Measurements from ENCODE around the gene NAP1L4.

The NAP1L4 gene

DNA sequence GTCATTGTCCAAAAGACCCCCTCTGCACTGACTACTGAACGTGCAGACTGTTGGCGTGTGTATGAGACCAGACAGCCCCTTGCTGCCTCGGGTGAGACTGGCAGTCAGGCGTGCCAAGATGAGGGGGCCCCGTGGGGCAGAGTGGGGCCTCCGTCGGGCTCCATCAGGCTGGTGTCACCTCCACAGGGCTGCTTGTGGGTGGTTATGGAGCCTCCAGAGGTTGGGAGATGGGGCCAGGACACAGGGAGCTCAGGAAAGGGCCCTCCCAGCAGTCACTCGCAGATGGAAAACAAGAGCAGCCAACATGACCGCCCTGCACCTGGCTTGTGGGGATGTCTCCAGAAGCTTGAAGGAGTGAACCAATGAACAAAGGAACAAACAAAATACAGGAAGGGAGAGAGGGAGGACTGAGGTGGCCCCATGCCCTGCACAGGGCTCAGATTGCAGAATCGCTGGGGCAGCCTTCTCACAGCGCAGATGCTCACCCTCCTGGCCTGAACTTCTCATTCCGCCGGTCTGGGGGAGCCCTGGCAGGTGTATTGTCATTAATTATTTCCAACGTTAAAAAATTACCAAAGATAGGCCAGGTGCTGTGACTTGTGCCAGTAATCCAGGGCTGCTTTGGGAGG, 57.4 kb downstream of the NAP1L4 start:
- DNase-seq (ENCODE audit: low spot score) = no peak

DNA sequence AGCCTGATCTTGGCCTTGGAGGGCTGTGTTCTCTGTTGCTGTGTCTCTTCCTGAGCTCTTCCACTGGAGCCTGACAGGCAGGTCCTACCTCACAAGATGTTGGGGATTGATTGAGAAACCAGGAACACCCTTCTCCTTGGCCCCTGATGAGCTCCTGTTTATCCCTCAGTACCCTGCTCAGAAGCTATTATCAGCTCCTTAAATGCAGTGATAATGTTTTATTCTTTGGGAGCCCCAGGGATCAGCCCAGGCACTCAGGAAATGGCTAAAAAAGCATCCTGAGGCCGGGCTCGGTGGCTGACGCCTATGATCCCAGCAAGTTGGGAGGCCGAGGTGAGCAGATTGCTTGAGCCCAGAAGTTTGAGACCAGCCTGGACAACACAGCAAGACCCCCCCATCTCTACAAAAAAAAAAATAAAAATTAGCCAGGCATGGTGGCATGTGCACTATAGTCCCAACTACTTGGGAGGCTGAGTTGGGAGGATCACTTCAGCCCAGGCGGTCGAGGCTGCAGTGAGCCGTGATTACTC, 58.0 kb downstream of the NAP1L4 start:
- no peak for DNase-seq (ENCODE audit: low spot score)

DNA sequence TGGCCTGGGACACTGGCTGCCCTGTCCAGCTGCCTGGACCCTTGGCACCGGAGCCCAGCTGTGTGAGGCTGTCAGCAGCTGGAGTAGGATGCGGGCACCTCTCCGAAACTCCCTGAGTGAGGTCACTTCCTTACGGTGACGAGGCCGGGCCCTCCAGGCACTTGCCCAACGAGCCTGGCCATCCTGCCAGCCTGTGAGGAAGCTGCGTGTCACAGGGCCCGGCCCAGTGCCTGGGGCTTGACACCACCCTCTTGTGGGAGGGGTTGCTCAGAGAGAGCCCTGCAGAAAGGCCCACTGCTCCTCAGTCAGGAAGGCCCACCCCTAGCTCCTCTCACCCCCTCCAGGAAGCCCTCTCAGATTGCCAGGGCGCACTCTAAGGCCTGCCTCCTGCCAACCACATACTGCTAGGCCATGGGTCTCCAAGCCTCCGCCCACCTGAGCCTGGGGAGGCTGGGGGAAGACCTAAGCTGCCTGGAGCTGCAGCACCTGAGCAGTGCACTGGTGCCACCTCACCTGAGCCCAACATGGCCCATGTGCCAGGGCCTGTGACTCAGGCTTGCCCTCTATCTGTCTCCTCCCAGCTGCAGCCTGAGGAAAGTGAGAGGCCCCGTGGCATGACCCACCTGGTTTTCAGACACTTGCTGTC, 58.6 kb downstream of the NAP1L4 start:
- DNase-seq (ENCODE audit: low spot score) = peak; percentile 46

DNA sequence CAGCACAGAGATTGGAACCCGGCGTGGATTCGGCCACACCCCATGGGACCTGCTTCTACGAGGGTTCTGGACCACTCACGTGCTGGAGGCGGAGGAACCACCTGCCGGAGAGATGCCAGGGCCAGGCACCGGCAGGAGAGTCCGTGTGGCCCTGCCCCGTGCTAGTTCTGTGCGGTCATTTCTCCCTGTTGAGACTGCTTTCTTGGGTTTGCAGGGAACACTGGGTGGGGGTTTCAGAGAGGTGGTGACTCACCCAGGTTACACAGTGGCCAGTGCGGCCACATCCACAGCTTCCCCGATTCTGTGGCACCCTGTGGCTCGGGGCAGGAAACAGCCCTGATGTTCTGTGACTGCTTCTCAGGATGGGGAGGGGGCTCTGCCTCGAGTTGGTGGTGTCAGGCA, 59.3 kb downstream of the NAP1L4 start:
- DNase-seq (ENCODE audit: low spot score) = no peak

DNA sequence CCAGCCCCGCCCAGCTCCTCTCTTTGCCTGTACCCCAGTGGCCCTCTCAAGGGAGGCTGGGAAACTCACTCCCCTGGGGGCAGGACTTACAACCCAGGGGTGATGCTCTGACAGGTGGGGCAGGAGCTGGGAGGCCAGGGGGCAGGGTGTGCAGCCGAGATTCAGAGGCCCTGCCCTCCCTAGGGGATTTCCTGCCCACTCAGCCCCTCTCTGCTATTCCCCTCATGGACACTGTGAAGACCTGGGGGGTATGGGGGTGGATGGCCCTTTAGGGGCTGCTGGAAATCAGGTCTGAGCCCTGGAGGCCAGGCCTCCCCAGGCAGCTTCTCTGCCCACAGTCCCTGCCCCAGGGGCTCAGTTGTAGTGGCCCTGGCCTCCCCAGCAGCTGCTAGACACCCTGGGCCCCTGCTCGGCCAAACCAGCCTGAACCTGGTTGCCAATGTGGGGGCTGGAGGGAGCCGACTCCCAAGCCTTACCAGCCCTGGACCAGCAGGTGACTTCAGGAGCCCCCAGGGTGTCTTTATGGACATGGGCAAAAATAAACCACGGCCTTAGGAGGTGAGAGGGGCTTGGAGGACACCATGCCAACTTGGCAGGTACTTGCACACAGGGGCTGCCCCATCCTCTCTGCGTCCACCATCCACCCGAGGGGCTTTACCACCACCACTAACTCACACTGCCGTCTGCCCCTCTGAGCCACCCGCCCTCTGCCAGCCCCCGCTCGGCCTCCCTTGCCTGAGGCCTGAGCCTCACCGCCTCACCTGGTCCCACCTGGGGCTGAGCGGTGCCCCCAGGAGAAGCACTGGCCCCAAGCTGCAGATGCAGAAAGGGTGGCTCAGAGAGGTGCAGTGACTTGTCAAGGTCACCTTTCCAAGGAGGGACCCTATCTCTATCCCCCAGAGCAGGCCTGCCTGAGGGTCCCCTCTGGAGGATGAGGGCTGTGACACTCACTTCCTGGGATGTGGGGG, 60.1 kb downstream of the NAP1L4 start:
- no peak for DNase-seq (ENCODE audit: low spot score)

DNA sequence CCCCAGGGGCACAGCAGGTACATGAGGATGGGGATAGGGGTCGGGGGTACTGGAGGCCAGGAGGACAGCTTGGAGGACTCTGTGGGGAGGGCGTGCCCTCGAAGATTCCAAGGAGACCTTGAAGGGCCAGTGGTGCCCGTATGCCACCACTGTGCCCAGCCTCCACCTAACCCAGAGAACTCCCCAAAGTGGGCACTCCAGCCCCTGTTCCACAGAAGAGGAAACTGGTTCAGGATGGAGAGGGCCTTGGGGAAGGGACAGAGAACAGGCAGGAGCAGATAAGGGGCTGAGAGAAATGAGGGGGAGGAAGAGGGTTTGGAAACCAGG, 60.7 kb downstream of the NAP1L4 start:
- DNase-seq (ENCODE audit: low spot score) = no peak

DNA sequence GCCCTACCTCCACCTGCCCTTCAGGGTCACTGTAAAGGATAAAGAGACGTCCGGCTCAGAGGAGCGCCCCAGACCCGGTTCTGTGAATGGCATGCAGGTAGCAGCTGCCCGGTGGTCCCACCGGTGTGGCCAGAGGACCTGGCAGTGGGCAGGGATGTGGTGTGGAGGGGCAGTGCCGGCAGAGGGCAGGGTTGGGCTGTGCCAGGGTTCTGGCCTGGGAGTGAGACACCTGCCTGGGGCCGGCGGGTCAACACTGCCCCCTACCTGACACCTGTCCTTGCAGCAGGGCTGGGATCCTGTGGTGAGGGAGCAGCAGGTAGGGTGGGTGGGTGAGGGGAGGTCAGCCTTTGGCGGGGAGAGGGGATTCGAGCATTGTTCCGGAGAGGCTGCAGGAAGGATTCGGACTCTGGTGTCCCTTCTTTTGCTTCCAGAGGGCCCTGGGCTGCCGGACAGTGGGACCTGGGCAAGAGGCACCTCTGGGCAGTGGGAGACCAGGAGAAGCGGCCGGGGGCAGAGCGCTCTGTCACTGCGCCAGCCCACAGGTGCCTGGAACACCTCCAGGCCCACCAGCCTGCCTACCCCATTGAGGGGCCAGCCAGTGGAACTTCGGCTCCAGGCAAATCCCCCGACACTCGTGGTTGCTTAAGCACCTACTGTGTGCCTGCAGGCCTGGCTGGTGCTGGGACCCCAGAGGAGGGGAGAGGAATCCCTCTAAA, 61.3 kb downstream of the NAP1L4 start:
- peak; percentile 61 for DNase-seq (ENCODE audit: low spot score)

DNA sequence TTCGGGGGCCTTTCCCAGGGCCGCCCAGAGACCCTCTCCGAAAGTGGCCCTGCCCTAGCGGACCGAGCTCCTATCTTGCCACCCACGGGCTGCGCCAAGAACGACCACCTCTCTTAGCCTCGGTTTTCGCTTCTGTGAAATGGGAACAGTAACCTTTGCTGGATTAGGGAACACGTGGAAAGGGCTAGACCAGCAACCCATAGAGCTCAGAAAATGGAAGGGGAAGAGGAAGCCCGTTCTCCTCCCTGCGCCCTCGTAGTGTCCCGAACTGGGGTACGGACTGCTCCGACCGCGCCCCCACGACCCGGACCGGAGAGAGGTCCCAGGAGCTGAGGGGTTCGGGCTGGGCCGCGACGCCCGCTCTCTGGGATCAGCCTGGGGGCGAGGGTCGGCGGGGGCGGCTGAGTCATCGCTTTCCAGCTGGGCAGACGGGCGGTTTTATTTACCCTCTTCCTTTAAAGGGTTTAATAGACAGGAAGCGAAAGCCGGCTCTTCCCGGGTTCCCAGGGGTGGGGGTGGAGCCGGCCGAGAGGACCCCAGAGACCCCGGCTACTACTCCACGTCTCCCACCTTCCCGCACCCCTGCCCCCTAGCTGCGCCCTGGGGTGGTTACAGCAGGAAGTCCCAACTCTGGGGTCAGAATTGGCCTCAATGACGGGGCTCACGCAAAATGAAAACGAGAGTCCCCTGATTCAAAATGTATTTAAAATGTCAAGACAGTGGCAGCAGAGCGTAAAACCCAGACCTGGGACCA, 62.0 kb downstream of the NAP1L4 start:
- peak; percentile 62 for DNase-seq (ENCODE audit: low spot score)

DNA sequence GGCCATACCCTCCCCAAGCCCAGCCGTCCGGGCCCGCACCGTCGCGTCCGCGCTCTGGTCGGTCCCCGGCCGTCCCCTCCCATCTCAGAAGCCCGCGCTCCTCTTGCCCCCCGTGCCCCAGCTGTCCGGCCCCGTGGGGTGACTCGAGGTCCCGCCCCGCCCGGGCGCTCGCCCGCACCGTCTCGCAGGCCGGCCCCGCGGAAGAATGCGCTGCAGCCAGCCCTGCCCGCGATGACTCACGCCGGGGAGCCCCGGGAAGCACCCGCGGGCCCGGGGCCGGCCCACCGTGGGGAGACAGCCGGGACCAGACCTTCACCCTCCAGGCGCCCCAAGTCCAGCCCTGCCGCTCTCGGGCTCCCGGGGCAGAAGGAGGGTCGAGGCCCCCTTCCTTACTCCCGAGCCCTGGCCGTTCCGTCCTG, 62.6 kb downstream of the NAP1L4 start:
- no peak for DNase-seq (ENCODE audit: low spot score)

DNA sequence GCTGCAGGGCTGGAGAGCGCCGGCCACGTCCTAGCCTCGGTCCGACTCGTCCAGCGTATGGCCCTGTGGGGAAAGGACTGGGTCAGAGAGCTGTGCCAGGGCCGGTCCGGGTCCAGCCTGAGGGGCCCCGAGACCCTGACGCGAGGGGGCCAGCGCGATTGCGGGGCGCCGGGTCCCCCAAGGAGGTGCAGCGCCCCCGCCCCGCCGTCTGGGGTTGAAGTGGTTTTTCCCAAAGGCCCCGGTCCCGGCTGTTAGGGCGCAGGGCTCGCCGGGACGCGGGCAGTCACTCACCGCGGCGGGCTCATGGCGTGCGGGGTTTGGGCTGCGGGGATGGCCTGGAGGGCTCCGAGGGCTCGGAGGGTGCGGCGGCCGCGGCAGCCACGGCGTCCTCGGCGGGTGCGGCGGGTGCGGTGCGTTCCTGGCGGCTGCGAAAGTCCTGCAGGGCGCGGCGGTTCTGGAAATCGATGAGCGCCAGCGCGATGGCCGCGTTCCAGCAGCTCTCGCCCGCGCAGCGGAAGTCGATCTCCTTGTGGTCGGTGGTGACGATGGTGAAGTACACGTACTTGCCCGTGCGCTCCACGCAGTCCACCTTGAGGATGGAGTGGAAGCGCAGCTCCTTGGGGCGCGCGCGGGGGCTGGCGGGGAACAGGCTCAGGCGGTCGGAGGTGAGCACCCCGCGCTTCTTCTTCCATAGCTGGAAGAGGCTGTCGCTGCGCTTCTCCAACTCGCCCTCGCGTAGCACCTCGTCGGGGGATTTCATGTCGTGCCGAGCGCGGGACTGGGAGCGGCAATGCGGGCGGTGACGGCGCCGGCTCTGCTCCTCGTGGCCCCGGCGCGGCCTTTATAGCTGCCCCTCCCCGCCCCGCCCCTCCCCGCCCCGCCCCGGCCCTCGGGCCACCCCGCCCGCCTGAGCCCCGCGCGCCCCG, 63.3 kb downstream of the NAP1L4 start, which contains the start of gene PHLDA2:
Gene PHLDA2 (minus strand): TSS at position 816 of the 926 bp plus-strand sequence. CDS start 56 bp downstream, at position 760.
- no peak for DNase-seq (ENCODE audit: low spot score)

DNA sequence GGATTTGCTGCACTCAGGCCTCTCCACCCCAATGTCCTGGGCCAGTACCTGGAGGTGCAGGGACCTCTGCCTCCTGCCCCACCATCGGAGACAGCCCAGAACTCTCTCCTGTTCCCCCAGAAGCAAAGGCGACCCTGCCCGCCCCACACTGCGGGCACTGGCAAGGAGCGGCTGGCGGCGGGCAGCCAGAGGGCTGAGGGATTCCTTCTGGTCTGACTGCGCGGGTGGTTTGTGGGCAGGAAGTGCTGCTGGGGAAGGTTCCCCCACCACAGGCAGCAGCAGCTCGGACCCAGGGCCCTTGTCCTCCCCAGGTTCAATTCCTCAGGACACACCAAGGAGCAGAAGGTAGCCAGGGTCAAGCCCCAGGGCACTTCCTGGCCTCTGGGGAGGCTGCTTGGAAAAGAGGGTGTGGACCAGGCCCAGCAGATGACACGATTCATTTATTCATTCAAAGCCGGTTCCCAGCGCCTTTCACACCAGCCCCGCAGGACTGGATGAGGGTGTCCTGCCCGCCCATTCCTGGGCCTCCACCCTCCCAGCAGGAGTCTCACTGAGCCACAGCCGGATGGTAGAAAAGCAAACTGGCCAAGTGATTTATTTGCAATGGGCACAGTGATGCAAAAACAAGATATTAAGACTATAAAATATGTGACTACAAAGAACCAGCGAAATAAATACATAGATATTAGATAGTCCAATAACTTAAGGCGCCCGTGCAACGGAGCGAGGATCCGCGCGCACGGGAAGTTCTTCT, 64.1 kb downstream of the NAP1L4 start:
- no peak for DNase-seq (ENCODE audit: low spot score)

DNA sequence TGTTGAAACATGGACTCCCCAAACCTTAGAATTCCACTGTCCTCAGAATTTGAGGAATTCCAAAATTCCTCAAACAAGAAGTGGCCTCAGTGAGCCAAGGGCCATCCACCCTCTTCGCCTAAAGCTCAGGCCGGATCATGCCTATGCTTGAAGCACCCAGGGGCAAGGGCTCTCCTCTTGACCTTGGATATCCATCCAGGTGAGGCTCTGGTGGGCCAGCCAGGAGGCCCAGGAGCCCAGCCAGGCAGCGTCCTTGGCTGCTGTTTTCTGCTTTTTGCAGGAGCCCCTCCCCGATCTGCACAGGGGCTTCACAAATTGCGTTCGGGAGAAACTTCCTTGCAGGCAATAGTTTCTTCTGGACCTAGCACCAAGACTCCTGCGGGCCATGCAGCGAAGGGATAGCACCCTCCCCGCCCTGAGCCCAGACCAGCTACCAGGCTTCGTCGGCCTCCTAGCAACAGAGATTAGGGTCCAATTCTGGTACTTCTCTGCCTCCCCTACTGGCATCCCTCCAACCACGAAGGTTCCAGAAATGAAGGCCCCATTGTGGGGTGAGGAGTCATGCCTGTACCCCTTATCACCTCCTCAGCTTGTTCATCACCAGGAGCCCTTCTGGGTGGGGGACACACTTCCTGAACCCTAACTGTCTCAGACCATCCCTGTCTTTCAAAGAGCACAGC, 64.9 kb downstream of the NAP1L4 start:
- no peak for DNase-seq (ENCODE audit: low spot score)

DNA sequence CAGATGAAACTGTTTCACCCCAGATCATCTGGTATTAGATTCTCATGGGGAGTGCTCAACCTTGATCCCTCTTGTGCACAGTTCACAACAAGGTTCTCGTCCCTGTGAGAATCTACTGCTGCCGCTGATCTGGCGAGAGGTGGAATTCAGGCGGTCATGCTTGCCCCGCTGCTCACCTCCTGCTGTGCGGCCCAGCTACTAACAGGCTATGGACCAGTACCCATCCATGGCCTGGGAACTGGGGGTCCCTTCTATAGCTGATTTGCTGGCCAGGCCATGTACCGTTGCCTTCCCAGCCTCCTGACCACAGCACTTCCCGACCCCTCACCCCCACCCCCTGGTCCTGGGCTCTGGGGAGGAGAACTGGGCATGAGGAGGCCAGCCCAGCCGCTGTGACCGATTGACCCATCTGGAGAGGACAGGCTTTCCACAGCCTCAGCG, 65.5 kb downstream of the NAP1L4 start:
- no peak for DNase-seq (ENCODE audit: low spot score)

DNA sequence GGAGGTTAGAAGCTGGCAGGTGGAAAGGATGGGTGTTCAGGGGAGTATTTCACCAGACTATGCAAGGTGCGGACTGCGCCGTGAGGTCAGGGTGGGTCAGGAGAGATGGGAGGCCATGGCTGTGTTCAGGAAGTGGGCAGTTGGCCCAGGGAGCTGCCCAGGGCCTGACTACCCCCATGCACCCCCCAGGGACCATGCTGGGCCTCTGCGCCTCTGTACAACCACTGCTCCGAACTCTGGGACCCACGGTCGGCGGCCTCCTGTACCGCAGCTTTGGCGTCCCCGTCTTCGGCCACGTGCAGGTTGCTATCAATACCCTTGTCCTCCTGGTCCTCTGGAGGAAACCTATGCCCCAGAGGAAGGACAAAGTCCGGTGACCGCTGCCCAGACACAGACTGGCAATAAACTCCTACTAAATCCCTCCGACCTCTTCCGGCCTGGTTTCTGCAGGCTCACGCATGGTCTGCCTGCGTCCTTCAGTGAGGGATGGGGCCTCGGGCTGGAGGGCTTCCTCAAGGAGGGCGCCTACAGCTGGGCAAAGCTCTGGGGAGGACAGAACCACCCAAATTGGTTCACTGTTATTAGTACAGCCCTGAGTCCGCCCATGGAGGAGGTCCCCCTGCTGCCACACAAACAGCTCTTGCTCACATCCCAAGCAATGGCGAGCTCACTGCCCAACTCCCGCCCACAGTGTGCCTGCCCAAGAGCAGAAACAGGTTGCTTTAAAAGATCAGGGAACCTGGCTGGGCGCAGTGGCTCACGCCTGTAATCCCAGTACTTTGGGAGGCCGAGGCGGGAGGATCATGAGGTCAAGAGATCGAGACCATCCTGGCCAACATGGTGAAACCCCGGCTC, 67.1 kb downstream of the NAP1L4 start:
- no peak for DNase-seq (ENCODE audit: low spot score)

DNA sequence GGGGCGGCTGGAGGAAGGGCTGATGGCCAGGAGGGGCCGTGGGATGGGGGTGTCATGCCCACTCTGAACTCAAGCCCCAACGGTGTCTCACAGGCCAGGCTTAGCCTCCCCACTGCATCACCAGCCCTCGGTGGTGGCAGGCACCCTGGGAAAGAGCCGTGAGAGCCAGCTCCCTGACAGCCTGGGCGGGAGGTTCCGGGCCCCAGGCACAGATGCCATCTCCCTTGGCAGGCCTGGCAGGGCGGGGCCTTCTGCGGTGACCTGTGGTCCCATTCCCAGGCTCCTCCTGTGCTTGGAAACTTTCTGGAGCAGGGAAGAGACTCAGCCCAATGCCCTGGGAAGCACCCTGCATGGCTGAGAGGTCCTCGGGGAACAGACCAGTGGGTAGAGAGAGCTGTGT, 67.7 kb downstream of the NAP1L4 start:
- no peak for DNase-seq (ENCODE audit: low spot score)

DNA sequence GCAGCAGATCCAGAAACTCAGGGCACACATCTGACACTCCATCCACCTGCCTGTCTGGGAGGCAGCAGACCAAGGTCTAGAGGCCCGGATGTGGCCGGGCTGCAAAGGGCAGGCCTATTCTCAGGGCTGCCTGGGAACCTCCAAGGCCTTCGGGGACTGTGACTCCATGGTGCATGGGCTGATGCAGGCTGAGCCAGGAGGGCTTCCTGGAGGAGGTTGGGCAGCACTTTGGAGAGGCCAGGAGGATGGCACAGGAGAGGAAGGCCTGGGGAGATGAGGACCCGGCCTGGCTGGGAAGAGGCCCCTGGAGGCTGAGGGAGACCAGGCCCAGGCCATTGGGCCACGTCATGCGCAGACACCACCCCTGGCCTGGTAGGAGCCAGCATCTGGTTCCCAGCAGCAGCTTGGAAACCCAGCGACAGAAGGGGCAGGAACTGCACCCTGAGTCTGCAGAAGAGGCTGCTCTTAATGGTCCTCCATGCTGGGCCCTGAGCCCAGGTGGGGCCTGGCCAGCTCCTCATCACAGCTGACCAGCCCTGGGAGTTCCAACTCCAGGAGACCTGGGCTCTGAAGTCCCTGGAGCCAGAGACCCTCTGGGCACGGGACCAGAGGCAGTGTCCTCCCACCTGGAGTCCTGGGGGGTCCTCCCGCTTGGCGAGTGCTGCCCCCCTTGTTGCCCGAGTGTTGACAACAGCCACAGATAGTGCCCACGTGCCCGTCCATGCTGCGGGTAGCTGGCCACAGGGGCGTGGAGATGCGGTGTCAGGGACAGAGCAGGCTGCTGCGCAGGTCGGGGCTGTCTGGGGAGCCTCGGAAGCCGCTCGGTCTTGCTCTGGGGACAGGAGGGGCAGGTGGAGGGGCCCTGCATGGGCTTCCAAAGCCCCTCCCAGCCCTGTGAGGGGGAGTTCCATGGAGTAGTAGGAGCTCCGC, 68.4 kb downstream of the NAP1L4 start:
- no peak for DNase-seq (ENCODE audit: low spot score)

DNA sequence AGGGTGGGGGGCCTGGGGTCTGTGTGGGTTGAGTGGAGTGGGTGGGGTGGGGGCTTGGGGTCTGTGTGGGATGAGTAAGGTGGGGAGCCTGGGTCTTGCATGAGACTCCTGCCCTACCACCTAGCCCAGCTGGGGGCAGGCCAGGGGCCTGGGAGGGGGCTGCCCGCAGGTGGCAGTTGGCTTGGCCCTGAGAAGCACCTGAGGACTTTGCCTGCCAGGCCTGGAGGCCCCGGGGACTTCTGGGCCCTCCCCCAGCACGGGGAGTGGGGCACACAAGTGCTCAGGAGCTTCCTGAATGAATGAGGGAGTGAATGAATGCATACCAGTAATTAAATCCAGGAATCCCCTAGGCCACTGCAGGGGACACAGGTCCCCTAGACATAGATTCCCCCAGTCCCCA, 69.5 kb downstream of the NAP1L4 start:
- no peak for DNase-seq (ENCODE audit: low spot score)
